GM20000 (cell line): Measurements from ENCODE around the gene PPP1R37.

Source experiments
- DNase-seq: peaks from one replicate; pipeline ENCODE4 v3.0.0; 2012; ENCODE audit warnings: low spot score
- CTCF ChIP-seq: IDR thresholded peaks from 2 replicates; pipeline ENCODE4 v1.5.1; 2012; ENCODE audit warnings: mild to moderate bottlenecking, control low read depth; ENCODE audit errors: extremely low read depth, missing control alignments

The PPP1R37 gene

GRCh38 chr19:45090606-45091005 lies 2.4 kb upstream of the PPP1R37 start:
- no peak for TF ChIP-seq CTCF
- no peak for DNase-seq

- peak; percentile 91 for DNase-seq
- no peak for TF ChIP-seq CTCF
Observed at GRCh38 chr19:45091031-45091923, 1.7 kb upstream of the PPP1R37 start.

GRCh38 chr19:45094137-45094536 lies 1.2 kb downstream of the PPP1R37 start:
- no peak for DNase-seq
- no peak for TF ChIP-seq CTCF

GRCh38 chr19:45094707-45095106 lies 1.7 kb downstream of the PPP1R37 start:
- no peak for DNase-seq
- TF ChIP-seq CTCF, result no peak

GRCh38 chr19:45095496-45096413 lies 2.8 kb downstream of the PPP1R37 start:
- DNase-seq, result no peak
- no peak for TF ChIP-seq CTCF

- no peak for TF ChIP-seq CTCF
- no peak for DNase-seq
Observed at GRCh38 chr19:45096700-45097099, 3.7 kb downstream of the PPP1R37 start.

- no peak for DNase-seq
- no peak for TF ChIP-seq CTCF
Observed at GRCh38 chr19:45097450-45097775, 4.4 kb downstream of the PPP1R37 start.
